GM12891 (cell line): Measurements from ENCODE around the gene SNRPA.

ENCODE experiments used
- POLR2A ChIP-seq: IDR thresholded peaks from 2 replicates; pipeline ENCODE4 v1.6.1; 2011; ENCODE audit warnings: low read depth, low read length, control low read depth
- POLR2AphosphoS5 ChIP-seq: IDR thresholded peaks from 2 replicates; pipeline ENCODE4 v1.6.1; 2011; ENCODE audit warnings: low read depth, low read length, control low read depth
- POU2F2 ChIP-seq: IDR thresholded peaks from 2 replicates; pipeline ENCODE4 v1.6.1; 2011; ENCODE audit warnings: low read depth, mild to moderate bottlenecking, control low read depth, low read length, moderate library complexity
- TAF1 ChIP-seq: IDR thresholded peaks from 2 replicates; pipeline ENCODE4 v1.6.1; 2011; ENCODE audit warnings: low read depth, low read length, control low read depth

GRCh38 chr19:40797166-40797962 lies 46.4 kb downstream of the SNRPA start:
- TF ChIP-seq POLR2A (no peak), TAF1 (no peak), POLR2AphosphoS5 (no peak), POU2F2 (no peak)
